Activated T-cell treated with anti-CD3 and anti-CD28 coated beads for 48 hours (primary cell): ENCODE measurements around the gene CMIP.

Experiments
- DNase-seq: peaks from one replicate; pipeline ENCODE4 v3.0.0-alpha.2; 2020; ENCODE audit warnings: low read depth

CMIP gene

GRCh38 chr16:81480606-81481206, 36.1 kb downstream of the CMIP start:
- no peak for DNase-seq

GRCh38 chr16:81481207-81481821, 36.7 kb downstream of the CMIP start:
- no peak for DNase-seq

GRCh38 chr16:81482329-81483063, 37.9 kb downstream of the CMIP start:
- no peak for DNase-seq

- no peak for DNase-seq
Observed at GRCh38 chr16:81483064-81483969, 38.7 kb downstream of the CMIP start.

- no peak for DNase-seq
Observed at GRCh38 chr16:81483970-81484595, 39.5 kb downstream of the CMIP start.

GRCh38 chr16:81484908-81485624, 40.5 kb downstream of the CMIP start:
- DNase-seq: no peak

GRCh38 chr16:81485824-81486539, 41.4 kb downstream of the CMIP start:
- DNase-seq: no peak

- no peak for DNase-seq
Observed at GRCh38 chr16:81486540-81487061, 42.0 kb downstream of the CMIP start.

- DNase-seq: no peak
Observed at GRCh38 chr16:81487301-81487720, 42.7 kb downstream of the CMIP start.

GRCh38 chr16:81488687-81489411, 44.2 kb downstream of the CMIP start:
- DNase-seq: no peak

GRCh38 chr16:81489547-81490267, 45.1 kb downstream of the CMIP start:
- DNase-seq: no peak

- no peak for DNase-seq
Observed at GRCh38 chr16:81491541-81492188, 47.1 kb downstream of the CMIP start.

GRCh38 chr16:81492311-81492761, 47.7 kb downstream of the CMIP start:
- DNase-seq: no peak

- DNase-seq: no peak
Observed at GRCh38 chr16:81492965-81493754, 48.6 kb downstream of the CMIP start.

- peak; percentile 55 for DNase-seq
Observed at GRCh38 chr16:81493755-81494433, 49.3 kb downstream of the CMIP start.

- no peak for DNase-seq
Observed at GRCh38 chr16:81494434-81494806, 49.8 kb downstream of the CMIP start.

GRCh38 chr16:81494888-81495287, 50.3 kb downstream of the CMIP start:
- DNase-seq: no peak
